Hepatocyte (in vitro differentiated cells): Measurements from ENCODE around the gene ATAD3B. TPM values are rescaled to one million over a fixed set of nuclear protein-coding genes. Genes with fewer than 3 reads are reported as not detected.
"Not testable (repeated sequence)": the region's sequence is repeated elsewhere in the genome, so short reads cannot be mapped to it uniquely, and the experiment has no call there.

Source experiments
- DNase-seq: peaks from one replicate; pipeline ENCODE4 v3.0.0-alpha.2; 2016; ENCODE audit warnings: low spot score
- H2AFZ ChIP-seq: fragments of 200-600 bp; sonication (generic); 2 replicates; pipeline ENCODE4 v1.6.0; 2016; ENCODE audit warnings: antibody characterized with exemption, mild to moderate bottlenecking
- H3K27ac ChIP-seq: fragments of 200-600 bp; sonication (generic); 2 replicates; pipeline ENCODE4 v1.5.1; 2016; ENCODE audit warnings: mild to moderate bottlenecking
- H3K27me3 ChIP-seq: fragments of 200-600 bp; sonication (generic); 2 replicates; pipeline ENCODE4 v1.6.1; 2016
- H3K36me3 ChIP-seq: fragments of 200-600 bp; sonication (generic); replicated peaks from 2 replicates; pipeline ENCODE4 v1.5.1; 2016; ENCODE audit warnings: low read depth; ENCODE audit not compliant: insufficient read depth
- H3K4me1 ChIP-seq: fragments of 200-600 bp; sonication (generic); 2 replicates; pipeline ENCODE4 v1.5.1; 2016; ENCODE audit warnings: mild to moderate bottlenecking, moderate library complexity; ENCODE audit not compliant: insufficient read depth
- H3K4me2 ChIP-seq: fragments of 200-600 bp; sonication (generic); 2 replicates; pipeline ENCODE4 v1.6.0; 2016
- H3K4me3 ChIP-seq: fragments of 200-600 bp; sonication (generic); 2 replicates; pipeline ENCODE4 v1.5.1; 2016; ENCODE audit warnings: mild to moderate bottlenecking
- H3K79me2 ChIP-seq: fragments of 200-600 bp; sonication (generic); 2 replicates; pipeline ENCODE4 v1.6.0; 2017; ENCODE audit warnings: mild to moderate bottlenecking
- H3K9me2 ChIP-seq: fragments of 200-600 bp; sonication (generic); replicated peaks from 2 replicates; pipeline ENCODE4 v1.6.0; 2017; ENCODE audit warnings: mild to moderate bottlenecking; ENCODE audit not compliant: insufficient read depth
- H3K9me3 ChIP-seq: fragments of 200-600 bp; sonication (generic); 2 replicates; pipeline ENCODE4 v1.5.1; 2016; ENCODE audit warnings: low read depth, mild to moderate bottlenecking
- H4K20me1 ChIP-seq: fragments of 200-600 bp; sonication (generic); 2 replicates; pipeline ENCODE4 v1.6.0; 2016; ENCODE audit warnings: mild to moderate bottlenecking; ENCODE audit not compliant: insufficient read depth, poor library complexity, severe bottlenecking
- EZH2 ChIP-seq: fragments of 200-600 bp; sonication (generic); IDR thresholded peaks from 2 replicates; pipeline ENCODE4 v1.6.1; 2016; ENCODE audit warnings: antibody characterized with exemption, mild to moderate bottlenecking, borderline replicate concordance
- EZH2phosphoT487 ChIP-seq: fragments of 200-600 bp; sonication (generic); IDR thresholded peaks from one replicate; pipeline ENCODE4 v1.6.1; 2018; ENCODE audit warnings: antibody characterized with exemption, mild to moderate bottlenecking, low read depth, moderate library complexity; ENCODE audit not compliant: unreplicated experiment, severe bottlenecking
- WGBS: methylation state at CpG from one replicate; pipeline ENCODE4 v1.1.6; 2016; ENCODE audit warnings: low lambda C conversion rate; ENCODE audit errors: missing lambda C conversion rate; 5-methylcytosine and 5-hydroxymethylcytosine counted together
- polyA plus RNA-seq: library from polyadenylated mRNA; unstranded; fragments of >200 nt; fragmentation: Nextera tagmentation; extraction: Ambion mirVana; gene quantifications from 2 replicates; pipeline ENCODE4 v1.2.1, GENCODE V29; 2016
- total RNA-seq: library from RNA; depleted of rRNA; stranded (reverse); fragments of >200 nt; gene quantifications from 2 replicates; pipeline ENCODE4 v1.2.3, GENCODE V29; 2014
- TF ChIP-seq, protein P1 (sequence below): fragments of 200-600 bp; sonication (generic); IDR thresholded peaks from 2 replicates; pipeline ENCODE4 v1.5.1; 2016; ENCODE audit warnings: antibody characterized with exemption, mild to moderate bottlenecking; ENCODE audit not compliant: poor library complexity

The ATAD3B gene
- total and polyA plus RNA-seq, 2 experiments from 2014 or later, result 13.4 to 33.2 TPM

DNA sequence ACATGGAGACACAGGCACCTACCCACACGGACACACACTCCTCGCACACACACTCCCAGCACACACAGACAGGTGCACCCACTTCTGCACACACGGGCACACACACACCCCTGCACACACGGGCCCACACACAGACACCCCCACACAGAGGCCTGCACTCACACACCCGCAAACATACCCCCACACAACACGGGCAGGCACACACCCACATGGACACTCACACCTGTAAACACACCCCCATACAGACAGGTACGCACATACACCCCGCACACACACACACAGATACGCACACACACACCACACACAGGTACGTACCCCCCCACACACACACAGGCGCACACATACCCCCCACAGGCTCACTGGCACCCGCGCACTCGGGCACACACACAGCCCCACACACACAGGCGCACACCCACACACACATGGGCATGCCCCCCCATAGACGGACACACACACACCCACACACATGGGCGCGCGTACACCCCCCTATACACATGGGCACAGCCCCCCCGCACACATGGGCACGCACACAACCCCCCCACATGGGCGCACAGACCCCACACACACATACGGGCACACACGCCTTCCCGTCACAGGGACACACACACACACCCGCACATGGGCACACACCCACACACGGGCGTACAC, 46.5 kb downstream of the ATAD3B start:
- H3K4me3 ChIP-seq, result no peak overlapping the region
- no peaks in the 10 kb centered on the region for H3K9me2 ChIP-seq
- no peaks in the 10 kb centered on the region for H3K4me1 ChIP-seq
- H3K27ac ChIP-seq, result no peak overlapping the region
- H2AFZ ChIP-seq, result no peak overlapping the region
- WGBS, result over 99% methylated on average over 19 of the region's 28 CpGs
- no peaks in the 10 kb centered on the region for H3K36me3 ChIP-seq
- peaks cover 15% of the 10 kb centered on the region for H3K79me2 ChIP-seq
- TF ChIP-seq, protein P1, sequence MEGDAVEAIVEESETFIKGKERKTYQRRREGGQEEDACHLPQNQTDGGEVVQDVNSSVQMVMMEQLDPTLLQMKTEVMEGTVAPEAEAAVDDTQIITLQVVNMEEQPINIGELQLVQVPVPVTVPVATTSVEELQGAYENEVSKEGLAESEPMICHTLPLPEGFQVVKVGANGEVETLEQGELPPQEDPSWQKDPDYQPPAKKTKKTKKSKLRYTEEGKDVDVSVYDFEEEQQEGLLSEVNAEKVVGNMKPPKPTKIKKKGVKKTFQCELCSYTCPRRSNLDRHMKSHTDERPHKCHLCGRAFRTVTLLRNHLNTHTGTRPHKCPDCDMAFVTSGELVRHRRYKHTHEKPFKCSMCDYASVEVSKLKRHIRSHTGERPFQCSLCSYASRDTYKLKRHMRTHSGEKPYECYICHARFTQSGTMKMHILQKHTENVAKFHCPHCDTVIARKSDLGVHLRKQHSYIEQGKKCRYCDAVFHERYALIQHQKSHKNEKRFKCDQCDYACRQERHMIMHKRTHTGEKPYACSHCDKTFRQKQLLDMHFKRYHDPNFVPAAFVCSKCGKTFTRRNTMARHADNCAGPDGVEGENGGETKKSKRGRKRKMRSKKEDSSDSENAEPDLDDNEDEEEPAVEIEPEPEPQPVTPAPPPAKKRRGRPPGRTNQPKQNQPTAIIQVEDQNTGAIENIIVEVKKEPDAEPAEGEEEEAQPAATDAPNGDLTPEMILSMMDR, result no peak
- TF ChIP-seq EZH2phosphoT487, result no peak
- no peak for TF ChIP-seq EZH2
- H3K4me2 ChIP-seq, result no peak overlapping the region
- no peaks in the 10 kb centered on the region for H3K9me3 ChIP-seq
- H3K27me3 ChIP-seq, result no peaks in the 10 kb centered on the region
- no peak for DNase-seq
- no peaks in the 10 kb centered on the region for H4K20me1 ChIP-seq

DNA sequence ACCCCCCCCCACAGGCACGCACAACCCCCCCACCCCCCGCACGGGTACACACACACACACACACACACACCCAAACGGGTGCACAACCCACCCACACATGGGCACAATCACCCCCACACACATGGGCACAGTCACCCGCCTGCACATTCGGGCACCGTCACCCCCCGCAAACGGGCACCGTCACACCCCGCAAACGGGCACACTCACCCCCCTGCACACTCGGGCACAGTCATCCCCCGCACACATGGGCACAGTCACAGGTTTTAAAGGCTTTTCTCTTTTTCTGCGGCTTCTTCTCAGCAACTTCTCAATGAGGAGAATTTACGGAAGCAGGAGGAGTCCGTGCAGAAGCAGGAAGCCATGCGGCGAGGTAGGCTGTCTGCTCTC, 47.0 kb downstream of the ATAD3B start:
- not testable (repeated sequence) for H3K36me3 ChIP-seq, H3K4me1 ChIP-seq, DNase-seq, H3K9me2 ChIP-seq, H3K4me2 ChIP-seq, H3K27me3 ChIP-seq, H3K9me3 ChIP-seq, H4K20me1 ChIP-seq, H2AFZ ChIP-seq, H3K4me3 ChIP-seq, H3K27ac ChIP-seq
- peaks cover 15% of the 10 kb centered on the region for H3K79me2 ChIP-seq
- WGBS, result 97% methylated on average over 16 of the region's 19 CpGs

- H3K27ac ChIP-seq, H4K20me1 ChIP-seq, H3K79me2 ChIP-seq, H3K4me2 ChIP-seq, H3K9me2 ChIP-seq, H3K4me3 ChIP-seq, H2AFZ ChIP-seq, H3K36me3 ChIP-seq, H3K9me3 ChIP-seq, H3K27me3 ChIP-seq, DNase-seq, H3K4me1 ChIP-seq: not testable (repeated sequence)
- WGBS, result over 99% methylated on average over 48 of the region's 51 CpGs
Measured at GRCh38 chr1:1519805-1520505, 48.4 kb downstream of the ATAD3B start.

DNA sequence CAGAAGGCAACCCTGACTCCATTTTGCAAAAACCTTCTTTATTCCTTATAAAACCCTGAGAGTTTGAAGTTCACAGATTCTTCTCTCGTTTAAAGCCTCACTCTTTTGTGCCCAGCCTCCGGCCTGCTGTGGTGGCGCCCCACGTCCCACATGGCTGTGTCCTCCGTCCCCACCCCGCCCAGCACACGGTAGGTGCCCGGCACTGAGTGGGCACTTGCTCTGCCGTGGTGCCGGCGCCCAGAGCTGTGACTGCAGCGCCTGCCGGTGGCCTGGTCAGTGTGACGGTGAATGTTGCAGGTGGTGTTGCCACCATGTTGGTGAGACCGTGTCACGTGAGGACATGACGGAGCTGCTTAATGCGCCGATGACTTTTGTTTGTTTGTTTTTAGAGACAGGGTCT, 49.8 kb downstream of the ATAD3B start:
- Histone ChIP-seq H4K20me1 (no peaks in the 10 kb centered on the region), H3K79me2 (peaks cover 2% of the 10 kb centered on the region), H3K4me2 (no peak overlapping the region), H3K4me1 (no peaks in the 10 kb centered on the region), H2AFZ (no peak overlapping the region), H3K27me3 (no peaks in the 10 kb centered on the region), H3K36me3 (no peaks in the 10 kb centered on the region), H3K4me3 (no peak overlapping the region), H3K9me2 (no peaks in the 10 kb centered on the region), H3K9me3 (no peaks in the 10 kb centered on the region), H3K27ac (no peak overlapping the region)
- TF ChIP-seq, protein P1, result no peak
- TF ChIP-seq EZH2 (no peak), EZH2phosphoT487 (no peak)
- DNase-seq, result no peak
- 97% methylated on average over 19 of the region's 19 CpGs for WGBS

DNA sequence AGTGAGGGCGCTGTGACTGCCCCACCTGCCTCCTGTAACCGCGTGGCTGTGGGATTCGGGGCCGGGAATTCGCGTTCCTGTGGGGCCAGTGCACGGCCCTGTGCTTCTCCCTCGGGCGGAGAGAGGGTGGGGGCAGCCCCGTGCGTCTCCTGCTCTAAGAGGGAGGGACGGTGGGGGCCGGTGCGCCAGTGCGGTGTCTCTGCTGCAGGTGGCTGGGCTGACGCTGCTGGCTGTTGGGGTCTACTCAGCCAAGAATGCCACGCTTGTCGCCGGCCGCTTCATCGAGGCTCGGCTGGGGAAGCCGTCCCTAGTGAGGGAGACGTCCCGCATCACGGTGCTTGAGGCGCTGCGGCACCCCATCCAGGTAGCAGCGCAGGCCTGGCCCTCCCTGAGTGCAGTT, 51.0 kb downstream of the ATAD3B start:
- not testable (repeated sequence) for H3K4me1 ChIP-seq, DNase-seq, H2AFZ ChIP-seq, H3K4me3 ChIP-seq, H3K4me2 ChIP-seq, H3K9me2 ChIP-seq, H3K79me2 ChIP-seq, H4K20me1 ChIP-seq, H3K9me3 ChIP-seq, H3K36me3 ChIP-seq, H3K27me3 ChIP-seq, H3K27ac ChIP-seq
- WGBS, result 98% methylated on average over 27 of the region's 30 CpGs

DNA sequence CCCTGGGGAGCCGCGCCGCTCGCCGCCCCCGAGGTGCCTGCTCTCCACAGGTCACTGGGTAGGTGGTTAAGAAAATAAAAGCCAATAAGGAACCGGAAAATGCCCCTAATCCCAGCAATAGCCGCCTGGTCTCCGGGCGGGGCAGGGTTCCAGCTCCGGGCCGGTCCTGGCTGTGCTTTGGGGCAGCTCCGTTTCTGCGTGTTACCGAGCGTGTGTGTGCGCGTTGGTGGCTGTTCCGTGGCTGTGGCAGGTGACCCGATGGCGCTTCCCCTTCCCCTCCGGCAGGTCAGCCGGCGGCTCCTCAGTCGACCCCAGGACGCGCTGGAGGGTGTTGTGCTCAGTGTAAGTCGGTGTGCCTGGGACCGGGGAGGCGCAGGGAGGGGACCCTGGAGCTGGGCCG, 51.7 kb downstream of the ATAD3B start:
- H3K36me3 ChIP-seq, result not testable (repeated sequence)

DNA sequence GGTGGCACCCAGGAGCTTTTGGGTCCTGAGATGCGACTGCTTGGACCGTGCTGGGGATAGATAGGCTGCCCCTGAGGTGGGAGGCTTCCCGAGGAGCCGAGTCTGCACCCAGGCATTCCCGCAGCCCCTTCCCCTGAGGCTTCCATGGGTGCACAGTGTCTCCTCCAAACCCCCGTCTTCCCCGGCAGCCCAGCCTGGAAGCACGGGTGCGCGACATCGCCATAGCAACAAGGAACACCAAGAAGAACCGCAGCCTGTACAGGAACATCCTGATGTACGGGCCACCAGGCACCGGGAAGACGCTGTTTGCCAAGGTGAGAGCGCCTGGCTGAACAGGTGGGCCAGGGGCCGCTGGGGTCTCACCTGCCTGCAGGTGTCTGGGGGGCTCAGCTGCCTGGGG, 52.1 kb downstream of the ATAD3B start:
- not testable (repeated sequence) for H3K36me3 ChIP-seq, H3K9me3 ChIP-seq, H3K4me2 ChIP-seq, H4K20me1 ChIP-seq, H3K27ac ChIP-seq, H3K27me3 ChIP-seq, DNase-seq, H3K4me3 ChIP-seq, H2AFZ ChIP-seq, H3K9me2 ChIP-seq, H3K4me1 ChIP-seq, H3K79me2 ChIP-seq
- WGBS, result 98% methylated on average over 17 of the region's 17 CpGs

More for the DNA sequence above, 51.7 kb downstream of the ATAD3B start:
- H3K4me1 ChIP-seq, H3K4me3 ChIP-seq, H3K79me2 ChIP-seq, H3K9me2 ChIP-seq, H3K4me2 ChIP-seq, H3K27me3 ChIP-seq, H2AFZ ChIP-seq, H3K9me3 ChIP-seq, H3K27ac ChIP-seq, DNase-seq, H4K20me1 ChIP-seq: not testable (repeated sequence)
- WGBS, result 96% methylated on average over 13 of the region's 31 CpGs
